GM21576 (cell line): ENCODE data around the gene NTRK3.

Experiments used
- ATAC-seq: cut with Tn5 transposase; IDR thresholded peaks from one replicate; pipeline ENCODE4 v1.9.1; 2021; ENCODE audit warnings: mild to moderate bottlenecking, moderate library complexity; ENCODE audit not compliant: unreplicated experiment

Gene NTRK3

GRCh38 chr15:88126695-88127431 is 129.7 kb downstream of the NTRK3 start:
- no peak for ATAC-seq

- no peak for ATAC-seq
These were observed 131.0 kb downstream of the NTRK3 start for GRCh38 chr15:88125576-88125975.

GRCh38 chr15:88124199-88124598 is 132.3 kb downstream of the NTRK3 start:
- no peak for ATAC-seq

GRCh38 chr15:88121968-88122530 is 134.5 kb downstream of the NTRK3 start:
- ATAC-seq = no peak

- ATAC-seq = no peak
These were observed 136.5 kb downstream of the NTRK3 start for GRCh38 chr15:88120026-88120425.

- ATAC-seq = no peak
These were observed 137.8 kb downstream of the NTRK3 start for GRCh38 chr15:88118741-88119140.

GRCh38 chr15:88118035-88118434 is 138.5 kb downstream of the NTRK3 start:
- no peak for ATAC-seq

GRCh38 chr15:88115486-88116152 is 140.9 kb downstream of the NTRK3 start:
- no peak for ATAC-seq

- ATAC-seq = no peak
These were observed 142.8 kb downstream of the NTRK3 start for GRCh38 chr15:88113613-88114308.

- no peak for ATAC-seq
These were observed 147.5 kb downstream of the NTRK3 start for GRCh38 chr15:88108991-88109390.

GRCh38 chr15:88108477-88108876 is 148.1 kb downstream of the NTRK3 start:
- no peak for ATAC-seq

GRCh38 chr15:88106074-88106473 is 150.5 kb downstream of the NTRK3 start:
- ATAC-seq = no peak

- no peak for ATAC-seq
These were observed 152.2 kb downstream of the NTRK3 start for GRCh38 chr15:88104357-88104756.

GRCh38 chr15:88100181-88100580 is 156.4 kb downstream of the NTRK3 start:
- no peak for ATAC-seq

- no peak for ATAC-seq
These were observed 158.2 kb downstream of the NTRK3 start for GRCh38 chr15:88098361-88098760.

GRCh38 chr15:88091444-88092016 is 165.0 kb downstream of the NTRK3 start:
- no peak for ATAC-seq

- no peak for ATAC-seq
These were observed 166.0 kb downstream of the NTRK3 start for GRCh38 chr15:88090481-88091011.

GRCh38 chr15:88089731-88090130 is 166.8 kb downstream of the NTRK3 start:
- no peak for ATAC-seq

- no peak for ATAC-seq
These were observed 167.4 kb downstream of the NTRK3 start for GRCh38 chr15:88089024-88089620.
